Heart left ventricle (tissue), 16 donors: ENCODE data around the gene CFHR5. TPM values are rescaled to one million over a fixed set of nuclear protein-coding genes. Genes with fewer than 3 reads are reported as not detected.

Experiments
- ATAC-seq, 4 donors: fragments of 200-7000 bp; cut with Tn5 transposase; one replicate each; pipeline ENCODE4 v1.9.1; 2020 to 2022; ENCODE audit warnings: moderate library complexity in 4 of 4, mild to moderate bottlenecking in 3 of 4, moderate number of reproducible peaks in 1 of 4
- DNase-seq, 5 donors: peaks; one replicate each; pipeline ENCODE4 v3.0.0-alpha.2; 2020
- H3K27ac ChIP-seq, 12 donors: fragments of 200-600 bp; sonication (generic) in 4 of 12; one replicate each; pipeline versions ENCODE4 v1.5.0 to v1.8.0; 2016 to 2022; ENCODE audit warnings: mild to moderate bottlenecking in 2 of 12
- H3K27me3 ChIP-seq, 9 donors: fragments of 200-600 bp; sonication (generic) in 2 of 9; one replicate each; pipeline versions ENCODE4 v1.5.1 to v1.8.0; 2016 to 2022; ENCODE audit warnings: mild to moderate bottlenecking in 3 of 9
- H3K36me3 ChIP-seq, 9 donors: fragments of 200-600 bp; sonication (generic) in 2 of 9; one replicate each; pipeline versions ENCODE4 v1.5.0 to v1.8.0; 2018 to 2022; ENCODE audit warnings: mild to moderate bottlenecking in 2 of 9
- H3K4me1 ChIP-seq, 12 donors: fragments of 200-600 bp; sonication (generic) in 4 of 12; one replicate each; pipeline versions ENCODE4 v1.5.0 to v1.8.0; 2016 to 2022; ENCODE audit warnings: mild to moderate bottlenecking in 3 of 12
- H3K4me3 ChIP-seq, 12 donors: fragments of 200-600 bp; sonication (generic) in 4 of 12; one replicate each; pipeline versions ENCODE4 v1.5.0 to v1.8.0; 2017 to 2022; ENCODE audit warnings: mild to moderate bottlenecking in 9 of 12, moderate library complexity in 4 of 12
- H3K9me3 ChIP-seq, 12 donors: fragments of 200-600 bp; sonication (generic) in 4 of 12; one replicate each; pipeline versions ENCODE4 v1.5.0 to v1.8.0; 2016 to 2022; ENCODE audit warnings: mild to moderate bottlenecking in 1 of 12
- POLR2A ChIP-seq, 2 donors: fragments of 450-650 bp; IDR thresholded peaks; one replicate each; pipeline ENCODE4 v1.6.1; 2017; ENCODE audit warnings: antibody characterized with exemption in 2 of 2, mild to moderate bottlenecking in 2 of 2, moderate library complexity in 2 of 2
- WGBS, 4 donors: extraction: QIAGEN DNeasy Blood & Tissue Kit in 2 of 4; methylation state at CpG; one replicate each; pipeline versions ENCODE4 v1.1.5 to v1.1.7; 2013 to 2018; 5-methylcytosine and 5-hydroxymethylcytosine counted together
- intact Hi-C, 10 donors: fragments of 100-400 bp; cut with DNase I; formaldehyde crosslinking; loops; one replicate each; pipeline versions ENCODE4 v1.11.1 to v1.14.2; 2022
- polyA plus RNA-seq, 2 donors: library from polyadenylated mRNA; stranded (reverse); fragments of 200-250 nt; gene quantifications; one replicate each; pipeline ENCODE4 v1.2.3, GENCODE V29; 2013
- total RNA-seq, 9 donors: library from RNA; depleted of rRNA in 2 of 9; stranded (reverse); fragments of >200 nt in 2 of 9; fragmentation: NEBNext Ultra II Directional in 3 of 9; extraction: Animal tissue kit (Norgen Biotek cat#: 25700) in 3 of 9; gene quantifications; one replicate each; pipeline versions ENCODE4 v1.1.0 to v1.2.4, GENCODE V29; 2016 to 2023
- TF ChIP-seq, protein P1 (sequence below), 12 donors: fragments of 200-600 bp; sonication (generic) in 4 of 12; IDR thresholded peaks; one replicate each; pipeline versions ENCODE4 v1.5.0 to v1.8.0; 2018 to 2022; ENCODE audit warnings: antibody characterized with exemption in 12 of 12, mild to moderate bottlenecking in 5 of 12
- donor health status: ischemic (EF 13 %, LVEDD 7.1; RV severe dilation, severe dysfunction).
- donor health status: healthy with polysubstance abuse.
- donor health status: DM: no; HTN: yes; CAD: no.
- donor health status: DM: no; HTN: no; CAD: no.
- donor health status: ischemic (EF 25% LVEDD 6.9; RV normal size, moderate dysfunction).
- donor health status: ischemic (EF 25% LVEDD 5.7; RV mildly dilated, moderate dysfunction).
- donor health status: healthy.
- donor health status: DM: yes; HTN: yes; CAD: no.
- donor health status: ischemic (EF 35%, LVEDD 5.7; RV mildly dilated, moderate dysfunction).
- donor health status: nonischemic (EF 11% LVEDD 7.7; RV severe dilation, severe dysfunction).
- donor health status: DM: yes; HTN: yes; CAD: no.
- donor health status: PGD.
- donor health status: ischemic (EF 29% LVEDD 5.4; RV normal size, mild dysfunction).
- donor health status: nonischemic (EF 23%, LVEDD 6.1; RV moderate dilation, normal function).

Gene CFHR5
- total and polyA plus RNA-seq, 11 donors, result not detected

GRCh38 chr1:197008861-197009260 is 31.5 kb downstream of the CFHR5 start:
- Histone ChIP-seq H3K27ac (no peak overlapping the region), H3K27me3 (no peaks in the 10 kb centered on the region), H3K9me3 (peaks cover 0 to 18% (median 0%) of the 10 kb centered on the region in 12 donors), H3K4me1 (no peaks in the 10 kb centered on the region), H3K36me3 (no peaks in the 10 kb centered on the region), H3K4me3 (no peak overlapping the region)
- TF ChIP-seq, protein P1, sequence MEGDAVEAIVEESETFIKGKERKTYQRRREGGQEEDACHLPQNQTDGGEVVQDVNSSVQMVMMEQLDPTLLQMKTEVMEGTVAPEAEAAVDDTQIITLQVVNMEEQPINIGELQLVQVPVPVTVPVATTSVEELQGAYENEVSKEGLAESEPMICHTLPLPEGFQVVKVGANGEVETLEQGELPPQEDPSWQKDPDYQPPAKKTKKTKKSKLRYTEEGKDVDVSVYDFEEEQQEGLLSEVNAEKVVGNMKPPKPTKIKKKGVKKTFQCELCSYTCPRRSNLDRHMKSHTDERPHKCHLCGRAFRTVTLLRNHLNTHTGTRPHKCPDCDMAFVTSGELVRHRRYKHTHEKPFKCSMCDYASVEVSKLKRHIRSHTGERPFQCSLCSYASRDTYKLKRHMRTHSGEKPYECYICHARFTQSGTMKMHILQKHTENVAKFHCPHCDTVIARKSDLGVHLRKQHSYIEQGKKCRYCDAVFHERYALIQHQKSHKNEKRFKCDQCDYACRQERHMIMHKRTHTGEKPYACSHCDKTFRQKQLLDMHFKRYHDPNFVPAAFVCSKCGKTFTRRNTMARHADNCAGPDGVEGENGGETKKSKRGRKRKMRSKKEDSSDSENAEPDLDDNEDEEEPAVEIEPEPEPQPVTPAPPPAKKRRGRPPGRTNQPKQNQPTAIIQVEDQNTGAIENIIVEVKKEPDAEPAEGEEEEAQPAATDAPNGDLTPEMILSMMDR (IDR thresholded peaks at IDR 0.05), result no peak
- TF ChIP-seq POLR2A (IDR thresholded peaks at IDR 0.05), result no peak
- ATAC-seq, result no peak
- 82 to 91% (median 89%) methylated on average over 6 of the region's 6 CpGs for WGBS, 4 donors
- no peak for DNase-seq
- intact Hi-C loops, result no loop called here

- WGBS, 4 donors, result 94 to 98% (median 96%) methylated on average over 1 of the region's 1 CpG
- ATAC-seq, result no peak
- TF ChIP-seq, protein P1 (IDR thresholded peaks at IDR 0.05), result no peak
- TF ChIP-seq POLR2A (IDR thresholded peaks at IDR 0.05), result no peak
- H3K4me3 ChIP-seq, result no peak overlapping the region
- no peak for DNase-seq
- intact Hi-C loops, result no loop called here
- no peak overlapping the region for H3K27ac ChIP-seq
- peaks cover 0 to 22% (median 0%) of the 10 kb centered on the region in 12 donors for H3K9me3 ChIP-seq
- no peaks in the 10 kb centered on the region for H3K27me3 ChIP-seq
- H3K4me1 ChIP-seq, result no peaks in the 10 kb centered on the region
- H3K36me3 ChIP-seq, result no peaks in the 10 kb centered on the region
Observed at GRCh38 chr1:197011614-197012013, 34.3 kb downstream of the CFHR5 start.

GRCh38 chr1:197013234-197013633 is 35.9 kb downstream of the CFHR5 start:
- no peaks in the 10 kb centered on the region for H3K36me3 ChIP-seq
- H3K27me3 ChIP-seq, result no peaks in the 10 kb centered on the region
- no peaks in the 10 kb centered on the region for H3K4me1 ChIP-seq
- H3K27ac ChIP-seq, result no peak overlapping the region
- peaks cover 0 to 22% (median 0%) of the 10 kb centered on the region in 12 donors for H3K9me3 ChIP-seq
- ATAC-seq (no peak), DNase-seq (no peak)
- no peak for TF ChIP-seq POLR2A (IDR thresholded peaks at IDR 0.05)
- TF ChIP-seq, protein P1 (IDR thresholded peaks at IDR 0.05), result no peak
- no peak overlapping the region for H3K4me3 ChIP-seq
- WGBS, 4 donors, result 82 to 94% (median 90%) methylated on average over 3 of the region's 3 CpGs
- intact Hi-C loops, result no loop called here

- H3K9me3 ChIP-seq, result peaks cover 0 to 10% (median 0%) of the 10 kb centered on the region in 12 donors
- ATAC-seq (no peak), DNase-seq (no peak)
- TF ChIP-seq, protein P1 (IDR thresholded peaks at IDR 0.05), result no peak
- TF ChIP-seq POLR2A (IDR thresholded peaks at IDR 0.05), result no peak
- 59 to 81% (median 66%) methylated on average over 1 of the region's 1 CpG for WGBS, 4 donors
- intact Hi-C loops, result no loop called here
- no peaks in the 10 kb centered on the region for H3K36me3 ChIP-seq
- H3K27me3 ChIP-seq, result no peaks in the 10 kb centered on the region
- H3K4me1 ChIP-seq, result no peaks in the 10 kb centered on the region
- no peak overlapping the region for H3K27ac ChIP-seq
- no peak overlapping the region for H3K4me3 ChIP-seq
Observed at GRCh38 chr1:197016751-197017150, 39.4 kb downstream of the CFHR5 start.
